ENCODE results near the gene RNF186.

GRCh38 chr1:19862944-19863343, 47.9 kb upstream of the RNF186 start:
- TF ChIP-seq CTCF (conservative IDR thresholded peaks at IDR 0.05; ENCODE audit: low read depth, low read length): no peak
- TF ChIP-seq EZH2 (IDR thresholded peaks at IDR 0.05; ENCODE audit: low read length, unreplicated experiment): no peak
- no peak for TF ChIP-seq EZH2phosphoT487 (IDR thresholded peaks at IDR 0.05; ENCODE audit: borderline replicate concordance, low read length)

Measured in PC-3 (cell line).